ENCODE data around the gene PAXX.

PAXX gene

DNA sequence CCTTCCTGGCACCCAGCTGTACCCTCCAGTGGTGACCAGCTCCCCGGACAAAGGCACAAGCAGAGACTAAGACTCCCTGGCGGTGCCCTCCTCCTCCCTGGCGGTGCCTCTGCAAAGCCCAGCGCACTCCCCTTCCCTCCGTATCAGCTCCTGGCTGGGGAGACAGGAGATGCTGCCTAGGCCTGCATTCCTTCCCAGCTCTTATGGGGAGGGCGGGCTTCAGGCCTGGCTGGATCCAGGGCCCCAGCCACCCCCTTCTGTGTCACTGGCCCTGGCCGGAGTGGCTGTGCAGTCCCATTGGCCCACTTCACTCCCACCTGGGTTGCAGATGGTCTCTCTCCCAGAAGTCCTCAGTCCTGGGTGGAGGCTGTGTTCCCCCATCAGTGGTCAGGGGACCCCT is 33.7 kb upstream of the PAXX start:
- TF ChIP-seq POLR2A (IDR thresholded peaks at IDR 0.05; ENCODE audit: low read length) (no peak), GATA1 (IDR thresholded peaks at IDR 0.05; ENCODE audit: low read depth, low read length) (no peak)
- no peak for DNase-seq

DNA sequence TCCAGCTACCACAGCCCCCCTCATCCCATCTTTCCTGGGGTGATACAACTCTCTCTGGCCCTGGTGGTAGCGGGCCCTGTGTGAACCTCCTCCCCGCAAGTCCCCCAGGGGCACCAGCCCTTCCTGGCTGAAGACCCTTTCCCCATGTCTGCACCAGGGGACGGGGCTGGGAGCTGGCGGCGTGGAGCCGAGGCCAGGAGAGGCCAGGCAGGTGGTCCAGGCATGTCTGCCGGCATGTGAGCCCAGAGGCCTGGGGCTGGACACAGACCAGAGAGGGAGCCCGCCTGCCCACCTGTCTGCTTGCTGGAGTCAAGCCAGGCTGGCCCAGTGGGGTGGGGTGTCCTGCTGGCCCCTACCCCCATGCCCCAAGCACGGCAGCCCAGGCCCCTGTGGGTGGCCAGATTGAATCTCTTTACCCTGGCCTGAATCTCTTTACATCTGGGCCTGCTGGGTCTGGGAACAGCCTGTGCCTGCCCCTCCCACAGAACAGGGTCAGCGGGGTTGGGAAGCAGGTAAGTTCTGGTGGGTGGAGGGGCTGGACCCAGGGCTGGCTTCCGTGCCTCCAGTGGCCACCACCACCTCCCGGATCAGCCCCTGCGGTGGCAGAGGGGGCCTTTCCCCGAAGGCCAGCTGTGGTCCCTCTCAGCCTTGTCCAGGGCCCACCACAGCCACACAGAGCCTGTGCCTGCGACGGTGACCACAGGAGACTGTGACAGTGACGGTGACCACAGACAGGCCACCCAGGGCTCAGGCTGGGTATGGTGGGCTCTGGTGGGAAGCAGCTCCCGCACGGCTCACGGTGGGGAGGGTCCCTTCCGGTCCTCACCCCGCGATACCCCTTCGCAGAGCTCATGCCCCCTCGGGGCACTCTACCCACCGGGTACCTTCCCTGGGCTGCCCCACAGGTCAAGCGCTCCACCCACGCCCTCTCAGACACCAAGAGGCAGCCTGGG is 33.0 kb upstream of the PAXX start:
- no peak for DNase-seq
- TF ChIP-seq POLR2A (IDR thresholded peaks at IDR 0.05; ENCODE audit: low read length): no peak
- TF ChIP-seq GATA1 (IDR thresholded peaks at IDR 0.05; ENCODE audit: low read depth, low read length): no peak

DNA sequence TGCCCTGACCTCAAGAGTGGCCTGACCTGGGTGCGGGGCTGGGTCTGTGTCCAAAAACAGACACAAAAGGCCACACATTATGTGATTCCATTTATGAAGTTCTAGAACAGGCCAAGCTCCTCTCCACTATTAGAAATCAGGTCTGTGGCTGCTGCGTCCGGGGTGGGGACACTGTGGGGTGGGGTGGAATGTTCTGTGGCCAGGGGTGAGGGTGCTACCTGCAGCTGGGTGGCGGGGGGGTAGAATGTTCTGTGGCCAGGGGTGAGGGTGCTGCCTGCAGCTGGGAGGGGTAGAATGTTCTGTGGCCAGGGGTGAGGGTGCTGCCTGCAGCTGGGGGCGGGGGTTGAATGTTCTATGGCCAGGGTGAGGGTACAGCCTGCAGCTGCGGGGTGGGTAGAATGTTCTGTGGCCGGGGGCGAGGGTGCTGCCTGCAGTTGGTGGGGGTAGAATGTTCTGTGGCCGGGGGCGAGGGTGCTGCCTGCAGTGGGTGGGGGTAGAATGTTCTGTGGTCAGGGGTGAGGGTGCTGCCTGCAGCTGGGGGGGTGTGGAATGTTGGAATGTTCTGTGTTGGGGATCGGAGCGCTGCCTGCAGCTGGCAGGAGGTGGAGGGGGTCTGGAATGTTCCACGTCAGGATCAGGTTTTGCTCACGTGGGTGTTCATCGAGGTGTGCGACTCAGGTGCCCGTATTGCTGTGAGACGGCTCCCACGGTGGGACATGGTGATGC is 31.8 kb upstream of the PAXX start:
- TF ChIP-seq GATA1 (IDR thresholded peaks at IDR 0.05; ENCODE audit: low read depth, low read length) (no peak), POLR2A (IDR thresholded peaks at IDR 0.05; ENCODE audit: low read length) (no peak)
- no peak for DNase-seq

DNA sequence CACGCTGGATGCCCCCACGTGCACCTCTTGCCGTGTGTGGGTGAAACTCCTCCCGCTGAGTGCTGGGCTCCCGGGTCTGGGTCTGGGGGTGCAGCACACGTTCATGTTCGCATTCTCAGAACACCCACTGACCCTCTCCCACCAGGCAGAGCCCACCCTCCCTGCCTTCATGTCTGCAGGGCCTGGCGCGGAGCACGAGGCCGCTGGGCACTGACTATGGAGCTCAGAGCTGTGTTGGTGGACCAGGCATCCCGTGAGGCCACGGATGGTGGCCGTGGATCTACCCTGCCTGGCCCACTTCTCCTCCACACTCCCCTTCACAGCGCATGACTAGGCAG is 31.3 kb upstream of the PAXX start:
- no peak for DNase-seq
- TF ChIP-seq GATA1 (IDR thresholded peaks at IDR 0.05; ENCODE audit: low read depth, low read length): no peak
- TF ChIP-seq POLR2A (IDR thresholded peaks at IDR 0.05; ENCODE audit: low read length): no peak

DNA sequence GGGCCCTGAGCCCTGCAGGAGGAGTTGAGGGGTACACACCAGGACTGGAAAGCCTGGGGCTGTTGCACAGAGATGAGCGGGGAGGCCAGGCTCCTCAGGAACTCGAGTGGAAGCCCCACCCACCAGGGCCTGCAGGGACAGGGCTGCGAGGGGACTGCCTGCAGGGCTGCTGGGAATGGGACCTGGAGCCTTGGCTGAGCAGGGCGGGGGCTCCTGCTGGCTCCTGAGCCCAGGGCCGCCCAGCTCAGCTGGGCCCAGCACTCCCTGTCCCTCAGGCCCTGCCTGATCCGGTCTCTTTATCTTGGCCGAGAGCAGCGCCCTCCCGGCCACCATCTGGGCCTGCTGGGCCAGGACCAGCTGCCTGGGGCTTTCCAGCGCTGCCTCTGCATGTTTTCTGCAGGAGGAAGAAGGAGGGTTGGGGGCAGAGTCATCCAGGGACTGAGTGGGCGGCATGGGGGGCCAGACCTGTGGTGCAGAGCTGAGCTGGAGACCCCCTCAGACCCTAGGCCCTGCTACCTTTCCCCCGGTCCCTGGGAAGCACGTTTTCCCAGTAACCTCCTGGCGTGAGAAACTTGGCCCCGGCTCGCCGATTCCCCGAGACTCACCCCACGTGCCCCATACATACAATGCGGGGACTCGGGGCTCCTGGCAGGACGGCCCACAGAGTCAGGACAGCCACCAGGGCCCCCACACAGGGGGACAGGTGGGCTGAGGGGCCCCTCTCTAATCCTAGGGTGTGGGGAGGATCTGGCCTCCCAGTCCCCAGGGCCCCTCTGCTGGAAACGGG is 30.8 kb upstream of the PAXX start:
- DNase-seq: no peak
- TF ChIP-seq POLR2A (IDR thresholded peaks at IDR 0.05; ENCODE audit: low read length) (no peak), GATA1 (IDR thresholded peaks at IDR 0.05; ENCODE audit: low read depth, low read length) (no peak)

DNA sequence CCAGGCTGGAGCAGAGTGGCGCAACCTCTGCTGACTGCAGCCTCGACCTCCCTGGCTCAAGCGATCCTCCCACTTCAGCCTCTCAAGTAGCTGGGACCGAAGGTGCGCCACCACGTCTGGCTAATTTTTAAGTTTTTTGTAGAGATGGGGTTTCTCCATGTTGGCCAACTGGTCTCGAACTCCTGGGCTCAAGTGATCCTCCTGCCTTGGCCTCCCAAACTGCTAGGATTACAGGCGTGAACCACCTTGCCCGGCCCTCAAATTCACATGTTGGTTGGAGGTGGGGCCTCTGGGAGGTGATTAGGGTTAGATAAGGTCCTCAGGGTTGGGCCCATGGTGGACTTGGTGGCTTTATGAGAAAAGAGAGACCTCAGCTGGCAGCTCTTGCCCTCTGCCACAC is 30.1 kb upstream of the PAXX start:
- no peak for TF ChIP-seq POLR2A (IDR thresholded peaks at IDR 0.05; ENCODE audit: low read length)
- TF ChIP-seq GATA1 (IDR thresholded peaks at IDR 0.05; ENCODE audit: low read depth, low read length): no peak

DNA sequence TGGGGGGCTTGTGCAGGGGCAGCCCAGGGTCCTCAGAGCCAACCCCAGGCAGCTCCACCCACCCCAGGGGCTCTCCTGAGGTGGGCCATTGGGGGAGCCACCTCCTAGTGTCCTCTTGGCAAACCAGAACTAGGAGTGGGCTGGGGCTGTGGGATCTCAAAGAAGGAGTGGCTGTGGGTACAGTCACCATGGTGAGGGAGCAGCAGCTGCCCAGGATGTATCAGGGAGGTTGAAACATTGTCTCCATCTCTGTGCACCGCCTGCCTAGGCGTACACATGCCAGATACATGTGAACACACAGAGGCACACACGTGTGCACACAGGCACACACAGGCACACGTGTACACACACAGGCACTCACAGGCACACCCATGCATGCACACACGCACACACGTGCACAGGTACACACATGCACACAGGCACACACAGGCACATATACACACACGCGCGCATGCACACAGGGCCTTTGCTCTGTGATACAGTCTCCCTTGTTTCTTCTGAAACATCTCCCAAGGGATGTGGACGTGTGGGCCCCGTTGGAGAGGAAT is 29.4 kb upstream of the PAXX start:
- no peak for DNase-seq

More for the DNA sequence above, 30.1 kb upstream of the PAXX start:
- no peak for DNase-seq

DNA sequence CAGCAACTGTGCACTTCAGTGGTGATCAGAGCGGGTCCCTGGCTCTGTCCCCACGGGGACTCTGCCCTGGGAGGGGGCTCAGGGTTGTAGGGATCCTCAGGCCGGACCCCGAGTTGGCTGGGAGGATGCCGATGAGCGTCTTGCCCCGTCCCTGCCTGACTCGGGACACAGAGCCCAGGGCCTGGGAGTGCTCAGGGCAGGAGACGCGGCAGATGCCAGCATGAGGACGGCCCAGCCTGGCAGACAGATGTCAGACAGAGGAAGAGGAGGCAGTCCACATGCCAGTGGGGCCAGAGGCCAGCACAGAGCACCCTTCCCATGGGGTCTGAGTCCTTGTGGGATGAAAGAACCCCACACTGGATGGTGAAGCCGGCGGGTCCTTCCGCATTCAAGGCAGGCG is 28.9 kb upstream of the PAXX start:
- TF ChIP-seq GATA1 (IDR thresholded peaks at IDR 0.05; ENCODE audit: low read depth, low read length) (no peak), POLR2A (IDR thresholded peaks at IDR 0.05; ENCODE audit: low read length) (no peak)

More for the DNA sequence above, 29.4 kb upstream of the PAXX start:
- TF ChIP-seq POLR2A (IDR thresholded peaks at IDR 0.05; ENCODE audit: low read length): no peak
- TF ChIP-seq GATA1 (IDR thresholded peaks at IDR 0.05; ENCODE audit: low read depth, low read length): no peak

DNA sequence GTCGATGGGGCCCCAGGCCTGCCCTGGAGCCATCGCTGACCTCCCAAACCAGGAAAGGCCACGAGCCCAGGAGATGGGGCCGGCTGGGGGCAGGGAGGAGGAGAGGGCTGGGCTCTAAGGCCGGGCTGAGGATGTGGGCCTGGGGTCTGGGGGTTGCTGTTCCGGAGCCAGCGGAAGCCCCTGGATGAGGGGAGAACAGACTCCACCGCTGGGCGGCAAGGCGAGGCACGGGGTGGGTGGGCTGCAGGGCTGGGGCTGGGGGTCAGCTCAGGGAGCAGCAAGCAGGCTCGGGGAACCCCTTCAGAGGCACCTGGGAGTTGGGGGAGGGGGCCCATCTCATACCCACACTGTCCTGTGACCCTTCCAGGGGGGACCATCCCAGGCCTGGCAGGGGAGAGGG is 28.5 kb upstream of the PAXX start:
- TF ChIP-seq POLR2A (IDR thresholded peaks at IDR 0.05; ENCODE audit: low read length) (no peak), GATA1 (IDR thresholded peaks at IDR 0.05; ENCODE audit: low read depth, low read length) (no peak)
- DNase-seq: no peak

More for the DNA sequence above, 28.9 kb upstream of the PAXX start:
- no peak for DNase-seq

DNA sequence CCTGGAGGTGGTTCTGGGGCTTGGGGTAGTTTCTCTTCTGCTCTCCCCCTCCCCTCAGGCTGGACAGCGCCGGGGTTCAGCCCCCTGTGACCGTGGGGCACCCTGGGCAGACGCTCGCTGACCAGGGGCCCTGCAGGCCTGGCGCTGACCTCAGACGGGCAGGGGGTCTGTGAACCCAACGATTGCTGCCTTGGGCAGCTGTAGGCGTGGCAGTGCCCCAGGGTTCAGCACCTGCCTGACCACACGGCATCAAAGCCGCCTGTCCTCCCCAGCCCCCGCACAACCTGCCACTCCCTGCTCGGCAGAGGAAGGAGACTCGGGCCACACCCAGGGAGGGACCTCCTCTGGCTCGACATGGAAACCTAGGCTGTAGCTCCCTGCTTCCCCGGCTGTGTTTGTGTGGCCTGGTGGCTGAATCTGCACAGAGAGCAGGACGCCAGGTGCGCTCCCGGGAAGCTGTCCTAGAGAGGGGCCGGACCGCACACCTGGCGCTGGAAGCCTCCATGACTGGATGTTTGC is 28.0 kb upstream of the PAXX start:
- TF ChIP-seq POLR2A (IDR thresholded peaks at IDR 0.05; ENCODE audit: low read length) (no peak), GATA1 (IDR thresholded peaks at IDR 0.05; ENCODE audit: low read depth, low read length) (no peak)
- DNase-seq: peak in 1 of 2 experiments; percentile 29

DNA sequence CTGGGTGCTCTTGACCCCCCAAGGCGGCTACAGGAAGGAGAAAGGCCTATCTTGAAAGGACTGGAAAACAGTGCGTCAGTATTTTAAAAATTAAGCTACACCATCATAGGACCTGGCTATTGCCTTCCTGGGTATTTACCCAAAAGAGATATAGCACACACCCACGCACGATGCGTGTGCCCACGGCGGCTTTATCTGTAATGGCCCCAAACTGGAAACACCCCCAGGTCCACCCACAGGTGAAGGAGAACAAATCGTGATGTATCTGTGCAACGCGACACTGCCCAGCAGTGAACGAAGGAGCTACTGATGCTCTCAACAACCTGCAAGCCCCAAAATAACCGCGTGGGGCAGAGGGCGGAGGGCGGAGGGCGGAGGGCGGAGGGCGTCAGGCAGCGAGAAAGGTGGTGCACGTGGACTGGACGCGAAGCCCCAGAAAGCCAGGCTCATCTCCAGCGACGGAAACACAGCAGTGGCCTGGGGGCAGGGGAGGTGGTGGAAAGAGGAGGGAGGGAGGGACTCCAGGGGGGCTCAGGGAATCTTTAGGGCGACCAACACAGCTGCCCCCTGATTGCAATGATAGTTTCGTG is 27.3 kb upstream of the PAXX start:
- TF ChIP-seq POLR2A (IDR thresholded peaks at IDR 0.05; ENCODE audit: low read length) (no peak), GATA1 (IDR thresholded peaks at IDR 0.05; ENCODE audit: low read depth, low read length) (no peak)
- no peak for DNase-seq

DNA sequence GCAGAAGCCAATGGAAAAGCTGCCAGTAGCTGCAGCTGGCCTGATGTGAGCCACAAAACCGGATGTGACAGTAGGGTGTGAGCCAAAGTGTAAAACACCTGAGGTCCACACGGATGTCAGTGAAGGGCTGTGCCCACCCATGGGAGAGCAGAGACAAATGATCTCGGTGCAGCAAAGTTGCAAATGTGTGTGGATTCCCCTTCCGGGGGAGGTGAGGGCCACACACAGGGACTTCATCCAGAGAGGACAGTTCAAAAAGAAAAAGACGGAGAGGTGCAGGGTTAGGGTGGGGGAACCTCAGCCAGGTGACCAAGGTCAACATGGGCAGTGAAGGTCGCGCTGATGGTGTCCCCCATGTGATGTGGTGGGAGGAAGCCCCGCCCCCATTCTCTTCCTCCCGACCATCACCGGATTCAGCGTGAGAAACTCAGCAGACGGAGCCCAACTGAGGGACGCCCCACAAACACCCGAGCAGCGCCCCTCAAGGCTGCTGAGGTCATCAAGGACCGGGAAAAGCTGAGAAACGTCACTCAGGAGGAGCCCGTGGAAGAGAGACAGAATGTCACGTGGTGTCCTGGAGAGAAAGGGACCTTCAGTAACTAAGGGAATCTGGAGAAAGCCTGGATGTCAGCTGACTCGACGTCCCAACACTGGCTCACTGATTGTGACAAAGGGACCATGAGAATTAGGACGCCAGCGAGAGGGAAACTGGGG is 26.3 kb upstream of the PAXX start:
- DNase-seq: no peak
- TF ChIP-seq GATA1 (IDR thresholded peaks at IDR 0.05; ENCODE audit: low read depth, low read length) (no peak), POLR2A (IDR thresholded peaks at IDR 0.05; ENCODE audit: low read length) (no peak)
